A549 (cell line): Measurements from ENCODE around the gene ATG13.

Source experiments
- BHLHE40 ChIP-seq: IDR thresholded peaks from 2 replicates; pipeline ENCODE4 v1.6.1; 2012; ENCODE audit warnings: low read depth, low read length, inconsistent platforms
- CHD4 ChIP-seq: fragments of 200-600 bp; sonication (generic); IDR thresholded peaks from 2 replicates; pipeline ENCODE4 v1.6.1; 2016; ENCODE audit warnings: antibody characterized with exemption, mild to moderate bottlenecking, borderline replicate concordance
- CTCF ChIP-seq: fragments of >200 bp; sonication (Bioruptor Twin); formaldehyde crosslinking; IDR thresholded peaks from 3 replicates; pipeline ENCODE4 v1.5.1; 2016
- EP300 ChIP-seq, 2 experiments: fragments of >200 bp; sonication (Bioruptor Twin); formaldehyde crosslinking; IDR thresholded peaks; 2 replicates in 1 of 2; 3 replicates in 1 of 2; pipeline ENCODE4 v1.6.1; 2016 to 2017
- FOSL2 ChIP-seq, 2 experiments: fragments of 450-650 bp in 1 of 2; fragments of >200 bp in 1 of 2; sonication (Bioruptor Twin) in 1 of 2; formaldehyde crosslinking; IDR thresholded peaks; 2 replicates each; pipeline versions ENCODE4 v1.5.0 to v1.6.1; 2016 to 2020; ENCODE audit warnings: mild to moderate bottlenecking in 1 of 2, moderate library complexity in 1 of 2
- HES2 ChIP-seq: fragments of >200 bp; sonication (Bioruptor Twin); formaldehyde crosslinking; IDR thresholded peaks from 2 replicates; pipeline ENCODE4 v1.6.1; 2016
- HMGXB4 ChIP-seq: fragments of 250-450 bp; sonication (Bioruptor Pico); IDR thresholded peaks from 2 replicates; pipeline ENCODE4 v1.5.0; 2021; ENCODE audit warnings: mild to moderate bottlenecking, moderate library complexity, borderline replicate concordance
- HOXB5 ChIP-seq: fragments of 250-450 bp; sonication (Bioruptor Pico); IDR thresholded peaks from 2 replicates; pipeline ENCODE4 v1.5.0; 2020; ENCODE audit warnings: mild to moderate bottlenecking, moderate library complexity
- MAX ChIP-seq: IDR thresholded peaks from 2 replicates; pipeline ENCODE4 v1.6.1; 2012
- MYC ChIP-seq: IDR thresholded peaks from 2 replicates; pipeline ENCODE4 v1.6.1; 2012; ENCODE audit warnings: mild to moderate bottlenecking, inconsistent platforms, low read length, improper control_type of control experiment, borderline replicate concordance
- NR3C1 ChIP-seq: fragments of >200 bp; sonication (Bioruptor Twin); formaldehyde crosslinking; IDR thresholded peaks from 3 replicates; pipeline ENCODE4 v1.6.1; 2017
- PHF8 ChIP-seq: fragments of 200-600 bp; sonication (generic); IDR thresholded peaks from 2 replicates; pipeline ENCODE4 v1.6.1; 2016; ENCODE audit warnings: low read depth, mild to moderate bottlenecking, antibody characterized with exemption, moderate library complexity, borderline replicate concordance
- POLR2A ChIP-seq: IDR thresholded peaks from 2 replicates; pipeline ENCODE4 v1.6.1; 2012; ENCODE audit warnings: mild to moderate bottlenecking, low read length
- RCOR1 ChIP-seq: fragments of 150-350 bp; IDR thresholded peaks from 2 replicates; pipeline ENCODE4 v1.6.1; 2014; ENCODE audit warnings: antibody characterized with exemption, low read length, low read depth

GRCh38 chr11:46675949-46676348, 58.6 kb downstream of the ATG13 start:
- no peak for TF ChIP-seq HMGXB4 (CRISPR knock-in tag)
- TF ChIP-seq MAX = no peak
- no peak for TF ChIP-seq POLR2A
- TF ChIP-seq HOXB5 = no peak
- TF ChIP-seq CTCF = no peak
- TF ChIP-seq FOSL2 (IDR thresholded peaks at IDR 0.05) = no peak
- TF ChIP-seq FOSL2 (CRISPR knock-in tag; IDR thresholded peaks at IDR 0.05) = no peak
- TF ChIP-seq NR3C1 = no peak
- no peak for TF ChIP-seq CHD4
- no peak for TF ChIP-seq EP300 (IDR thresholded peaks at IDR 0.05)
- TF ChIP-seq HES2 = no peak
- TF ChIP-seq MYC = no peak
- no peak for TF ChIP-seq RCOR1
- no peak for TF ChIP-seq PHF8
- TF ChIP-seq BHLHE40 = no peak
